CD4-positive, alpha-beta T cell treated with Interferon alpha-2 for 1 hour (primary cell): ENCODE data around the gene PRKCA.
"Not testable (repeated sequence)": the region's sequence is repeated elsewhere in the genome, so short reads cannot be mapped to it uniquely, and the experiment has no call there.

ENCODE experiments used
- DNase-seq, 2 donors: peaks; one replicate each; pipeline ENCODE4 v3.0.0-alpha.2; 2020 to 2022

PRKCA gene

GRCh38 chr17:66354981-66355380 is 52.6 kb downstream of the PRKCA start:
- no peak for DNase-seq

- no peak for DNase-seq
Measured at GRCh38 chr17:66355510-66355909, 53.1 kb downstream of the PRKCA start.

GRCh38 chr17:66357037-66357436 is 54.6 kb downstream of the PRKCA start:
- DNase-seq: no peak

GRCh38 chr17:66359351-66359750 is 56.9 kb downstream of the PRKCA start:
- DNase-seq: no peak

- not testable (repeated sequence) for DNase-seq
Measured at GRCh38 chr17:66360961-66361565, 58.6 kb downstream of the PRKCA start.

- no peak for DNase-seq
Measured at GRCh38 chr17:66364508-66364907, 62.1 kb downstream of the PRKCA start.

GRCh38 chr17:66364990-66365490 is 62.6 kb downstream of the PRKCA start:
- DNase-seq: peak in 1 of 2 donors; percentile 41

GRCh38 chr17:66365903-66366302 is 63.5 kb downstream of the PRKCA start:
- DNase-seq: no peak

GRCh38 chr17:66367107-66367506 is 64.7 kb downstream of the PRKCA start:
- DNase-seq: no peak

GRCh38 chr17:66369830-66370229 is 67.4 kb downstream of the PRKCA start:
- no peak for DNase-seq

- DNase-seq: no peak
Measured at GRCh38 chr17:66371561-66371960, 69.1 kb downstream of the PRKCA start.

- no peak for DNase-seq
Measured at GRCh38 chr17:66372182-66372581, 69.8 kb downstream of the PRKCA start.

GRCh38 chr17:66373079-66373478 is 70.7 kb downstream of the PRKCA start:
- DNase-seq: no peak

GRCh38 chr17:66373944-66374817 is 71.8 kb downstream of the PRKCA start:
- peak; percentile 32 to 41 for DNase-seq

- no peak for DNase-seq
Measured at GRCh38 chr17:66375121-66375520, 72.7 kb downstream of the PRKCA start.

- no peak for DNase-seq
Measured at GRCh38 chr17:66378296-66378695, 75.9 kb downstream of the PRKCA start.

- DNase-seq: no peak
Measured at GRCh38 chr17:66379544-66379943, 77.1 kb downstream of the PRKCA start.

- no peak for DNase-seq
Measured at GRCh38 chr17:66379996-66380395, 77.6 kb downstream of the PRKCA start.

GRCh38 chr17:66381701-66382362 is 79.4 kb downstream of the PRKCA start:
- DNase-seq: no peak

- DNase-seq: no peak
Measured at GRCh38 chr17:66383333-66383732, 80.9 kb downstream of the PRKCA start.

GRCh38 chr17:66386498-66387351 is 84.3 kb downstream of the PRKCA start:
- DNase-seq: no peak

GRCh38 chr17:66387392-66387981 is 85.1 kb downstream of the PRKCA start:
- DNase-seq: no peak
